Neural cell (in vitro differentiated cells): ENCODE measurements around the gene RELN.

ENCODE experiments used
- EP300 ChIP-seq: fragments of 450-650 bp; conservative IDR thresholded peaks from 2 replicates; pipeline ENCODE4 v1.6.1; 2014; ENCODE audit warnings: antibody characterized with exemption, mild to moderate bottlenecking, moderate library complexity; ENCODE audit not compliant: poor library complexity, severe bottlenecking
- EZH2 ChIP-seq: fragments of 200-600, 300-800 bp; shearing (Covaris generic), sonication (generic); IDR thresholded peaks from 2 replicates; pipeline ENCODE4 v1.6.1; 2014; ENCODE audit warnings: antibody characterized with exemption, low read length, borderline replicate concordance, mild to moderate bottlenecking; ENCODE audit not compliant: insufficient read depth, poor library complexity, severe bottlenecking
- MXI1 ChIP-seq: fragments of 450-650 bp; conservative IDR thresholded peaks from 2 replicates; pipeline ENCODE4 v1.6.1; 2014; ENCODE audit warnings: antibody characterized with exemption, mild to moderate bottlenecking; ENCODE audit not compliant: poor library complexity, severe bottlenecking
- POLR2AphosphoS5 ChIP-seq: IDR thresholded peaks from 2 replicates; pipeline ENCODE4 v1.6.1; 2012
- RAD21 ChIP-seq: fragments of 450-650 bp; conservative IDR thresholded peaks from 2 replicates; pipeline ENCODE4 v1.6.1; 2014; ENCODE audit warnings: antibody characterized with exemption, mild to moderate bottlenecking, moderate library complexity
- SMC3 ChIP-seq: fragments of 450-650 bp; conservative IDR thresholded peaks from 2 replicates; pipeline ENCODE4 v1.6.1; 2014; ENCODE audit warnings: antibody characterized with exemption, mild to moderate bottlenecking, moderate library complexity; ENCODE audit not compliant: poor library complexity
- TAF1 ChIP-seq: IDR thresholded peaks from 2 replicates; pipeline ENCODE4 v1.6.1; 2012; ENCODE audit warnings: low read depth
- TF ChIP-seq, protein P1 (sequence below): fragments of 450-650 bp; IDR thresholded peaks from 2 replicates; pipeline ENCODE4 v1.5.1; 2014; ENCODE audit warnings: antibody characterized with exemption, mild to moderate bottlenecking, moderate library complexity; ENCODE audit not compliant: poor library complexity, severe bottlenecking
- TF ChIP-seq, protein P2 (sequence below): IDR thresholded peaks from 2 replicates; pipeline ENCODE4 v1.6.1; 2012; ENCODE audit warnings: borderline replicate concordance

DNA sequence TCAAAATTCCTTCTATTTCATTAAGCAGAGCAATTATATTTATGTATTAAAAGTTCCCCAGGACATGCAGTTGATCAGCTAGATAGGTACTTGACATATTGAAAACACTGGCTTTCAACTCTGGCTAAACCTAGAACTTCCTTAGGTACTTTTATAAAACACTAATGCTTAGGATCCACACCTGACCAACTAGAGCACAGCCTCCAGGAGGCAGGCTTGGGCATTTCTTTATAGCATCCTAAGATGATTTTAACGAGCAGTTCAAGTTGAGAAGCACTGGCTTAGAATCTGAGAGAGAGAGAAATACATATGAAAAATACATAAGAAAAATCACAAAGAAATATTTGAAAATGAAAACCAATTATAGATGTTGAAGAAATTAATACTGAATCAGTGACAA, 564.3 kb downstream of the RELN start:
- TF ChIP-seq, protein P1, sequence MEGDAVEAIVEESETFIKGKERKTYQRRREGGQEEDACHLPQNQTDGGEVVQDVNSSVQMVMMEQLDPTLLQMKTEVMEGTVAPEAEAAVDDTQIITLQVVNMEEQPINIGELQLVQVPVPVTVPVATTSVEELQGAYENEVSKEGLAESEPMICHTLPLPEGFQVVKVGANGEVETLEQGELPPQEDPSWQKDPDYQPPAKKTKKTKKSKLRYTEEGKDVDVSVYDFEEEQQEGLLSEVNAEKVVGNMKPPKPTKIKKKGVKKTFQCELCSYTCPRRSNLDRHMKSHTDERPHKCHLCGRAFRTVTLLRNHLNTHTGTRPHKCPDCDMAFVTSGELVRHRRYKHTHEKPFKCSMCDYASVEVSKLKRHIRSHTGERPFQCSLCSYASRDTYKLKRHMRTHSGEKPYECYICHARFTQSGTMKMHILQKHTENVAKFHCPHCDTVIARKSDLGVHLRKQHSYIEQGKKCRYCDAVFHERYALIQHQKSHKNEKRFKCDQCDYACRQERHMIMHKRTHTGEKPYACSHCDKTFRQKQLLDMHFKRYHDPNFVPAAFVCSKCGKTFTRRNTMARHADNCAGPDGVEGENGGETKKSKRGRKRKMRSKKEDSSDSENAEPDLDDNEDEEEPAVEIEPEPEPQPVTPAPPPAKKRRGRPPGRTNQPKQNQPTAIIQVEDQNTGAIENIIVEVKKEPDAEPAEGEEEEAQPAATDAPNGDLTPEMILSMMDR, result no peak
- TF ChIP-seq TAF1 (no peak), EP300 (no peak), POLR2AphosphoS5 (no peak), EZH2 (no peak), SMC3 (no peak), MXI1 (no peak), RAD21 (no peak)
- TF ChIP-seq, protein P2, sequence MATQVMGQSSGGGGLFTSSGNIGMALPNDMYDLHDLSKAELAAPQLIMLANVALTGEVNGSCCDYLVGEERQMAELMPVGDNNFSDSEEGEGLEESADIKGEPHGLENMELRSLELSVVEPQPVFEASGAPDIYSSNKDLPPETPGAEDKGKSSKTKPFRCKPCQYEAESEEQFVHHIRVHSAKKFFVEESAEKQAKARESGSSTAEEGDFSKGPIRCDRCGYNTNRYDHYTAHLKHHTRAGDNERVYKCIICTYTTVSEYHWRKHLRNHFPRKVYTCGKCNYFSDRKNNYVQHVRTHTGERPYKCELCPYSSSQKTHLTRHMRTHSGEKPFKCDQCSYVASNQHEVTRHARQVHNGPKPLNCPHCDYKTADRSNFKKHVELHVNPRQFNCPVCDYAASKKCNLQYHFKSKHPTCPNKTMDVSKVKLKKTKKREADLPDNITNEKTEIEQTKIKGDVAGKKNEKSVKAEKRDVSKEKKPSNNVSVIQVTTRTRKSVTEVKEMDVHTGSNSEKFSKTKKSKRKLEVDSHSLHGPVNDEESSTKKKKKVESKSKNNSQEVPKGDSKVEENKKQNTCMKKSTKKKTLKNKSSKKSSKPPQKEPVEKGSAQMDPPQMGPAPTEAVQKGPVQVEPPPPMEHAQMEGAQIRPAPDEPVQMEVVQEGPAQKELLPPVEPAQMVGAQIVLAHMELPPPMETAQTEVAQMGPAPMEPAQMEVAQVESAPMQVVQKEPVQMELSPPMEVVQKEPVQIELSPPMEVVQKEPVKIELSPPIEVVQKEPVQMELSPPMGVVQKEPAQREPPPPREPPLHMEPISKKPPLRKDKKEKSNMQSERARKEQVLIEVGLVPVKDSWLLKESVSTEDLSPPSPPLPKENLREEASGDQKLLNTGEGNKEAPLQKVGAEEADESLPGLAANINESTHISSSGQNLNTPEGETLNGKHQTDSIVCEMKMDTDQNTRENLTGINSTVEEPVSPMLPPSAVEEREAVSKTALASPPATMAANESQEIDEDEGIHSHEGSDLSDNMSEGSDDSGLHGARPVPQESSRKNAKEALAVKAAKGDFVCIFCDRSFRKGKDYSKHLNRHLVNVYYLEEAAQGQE, result no peak
